ENCODE data around the gene ZNF749.
A peak's percentile ranks its signal among the peaks of the same experiment; 100 is the strongest.

The ZNF749 gene

GRCh38 chr19:57435062-57435978, at the start of gene ZNF749:
Gene ZNF749 (plus strand): TSS chr19:57435325. CDS start chr19:57435579, 254 bp downstream.
- peak; percentile 98 for DNase-seq (ENCODE audit: low spot score)

- no peak for DNase-seq (ENCODE audit: low spot score)
These were observed 45.9 kb upstream of the ZNF749 start for GRCh38 chr19:57389194-57389729.

GRCh38 chr19:57389730-57390598, 45.2 kb upstream of the ZNF749 start, which contains the start of gene ZNF548:
Gene ZNF548 (plus strand): TSS chr19:57389854. CDS start chr19:57390100, 246 bp downstream.
- DNase-seq (ENCODE audit: low spot score), result peak; percentile 97

GRCh38 chr19:57395710-57396109, 39.4 kb upstream of the ZNF749 start:
- no peak for DNase-seq (ENCODE audit: low spot score)

- DNase-seq (ENCODE audit: low spot score), result no peak
These were observed 36.3 kb upstream of the ZNF749 start for GRCh38 chr19:57398868-57399267.

GRCh38 chr19:57403737-57404563, 31.2 kb upstream of the ZNF749 start:
- DNase-seq (ENCODE audit: low spot score), result no peak

- peak; percentile 64 for DNase-seq (ENCODE audit: low spot score)
These were observed 28.5 kb upstream of the ZNF749 start for GRCh38 chr19:57406516-57407123.

- peak; percentile 92 for DNase-seq (ENCODE audit: low spot score)
These were observed 24.1 kb upstream of the ZNF749 start, which contains the start of gene ZNF17 for GRCh38 chr19:57410877-57411671. Gene ZNF17 (plus strand): TSS chr19:57411161. CDS start chr19:57413616, 2,455 bp downstream.

GRCh38 chr19:57419439-57419838, 15.7 kb upstream of the ZNF749 start:
- no peak for DNase-seq (ENCODE audit: low spot score)

- DNase-seq (ENCODE audit: low spot score), result no peak
These were observed 14.1 kb upstream of the ZNF749 start for GRCh38 chr19:57421037-57421436.

- DNase-seq (ENCODE audit: low spot score), result no peak
These were observed 601 bp upstream of the ZNF749 start for GRCh38 chr19:57434386-57435061.

GRCh38 chr19:57436417-57436816, 1.3 kb downstream of the ZNF749 start:
- DNase-seq (ENCODE audit: low spot score), result peak; percentile 10

GRCh38 chr19:57437931-57438330, 2.8 kb downstream of the ZNF749 start:
- peak; percentile 23 for DNase-seq (ENCODE audit: low spot score)

GRCh38 chr19:57438925-57439324, 3.8 kb downstream of the ZNF749 start:
- DNase-seq (ENCODE audit: low spot score), result no peak

- no peak for DNase-seq (ENCODE audit: low spot score)
These were observed 7.0 kb downstream of the ZNF749 start for GRCh38 chr19:57441979-57442752.

GRCh38 chr19:57443121-57443696, 8.1 kb downstream of the ZNF749 start:
- peak; percentile 6 for DNase-seq (ENCODE audit: low spot score)

- DNase-seq (ENCODE audit: low spot score), result no peak
These were observed 17.2 kb downstream of the ZNF749 start for GRCh38 chr19:57452307-57452706.

GRCh38 chr19:57465680-57466381, 30.7 kb downstream of the ZNF749 start:
- peak; percentile 35 for DNase-seq (ENCODE audit: low spot score)

Measured in kidney tubule cell (primary cell).